Upper lobe of left lung (tissue), 6 donors: ENCODE data around the gene ZC3H18. TPM values are rescaled to one million over a fixed set of nuclear protein-coding genes. Genes with fewer than 3 reads are reported as not detected.
"Not testable (repeated sequence)": the region's sequence is repeated elsewhere in the genome, so short reads cannot be mapped to it uniquely, and the experiment has no call there.

Experiments
- ATAC-seq, 2 donors: fragments of 200-7000 bp; cut with Tn5 transposase; one replicate each; pipeline ENCODE4 v1.9.1; 2022; ENCODE audit warnings: mild to moderate bottlenecking in 2 of 2, moderate library complexity in 2 of 2; ENCODE audit not compliant: low FRiP score in 2 of 2
- DNase-seq, 2 donors: peaks; one replicate each; pipeline ENCODE4 v3.0.0-alpha.2; 2019 to 2020
- H3K27ac ChIP-seq, 4 donors: fragments of 200-600 bp; sonication (generic); one replicate each; pipeline ENCODE4 v1.5.1; 2016 to 2019
- H3K27me3 ChIP-seq, 4 donors: fragments of 200-600 bp; sonication (generic); one replicate each; pipeline ENCODE4 v1.5.1; 2017 to 2019
- H3K36me3 ChIP-seq, 4 donors: fragments of 200-600 bp; sonication (generic); one replicate each; pipeline ENCODE4 v1.5.1; 2016 to 2019
- H3K4me1 ChIP-seq, 4 donors: fragments of 200-600 bp; sonication (generic); one replicate each; pipeline ENCODE4 v1.5.1; 2018 to 2019
- H3K4me3 ChIP-seq, 4 donors: fragments of 200-600 bp; sonication (generic); one replicate each; pipeline ENCODE4 v1.5.1; 2017 to 2019; ENCODE audit warnings: mild to moderate bottlenecking in 2 of 4, moderate library complexity in 1 of 4
- H3K9me3 ChIP-seq, 4 donors: fragments of 200-600 bp; sonication (generic); one replicate each; pipeline ENCODE4 v1.5.1; 2018 to 2019
- CTCF ChIP-seq, 6 experiments: fragments of 450-650 bp in 4 of 6; fragments of 200-600 bp in 2 of 6; sonication (generic) in 2 of 6; IDR thresholded peaks; one replicate each; pipeline ENCODE4 v1.5.1; 2016 to 2019; ENCODE audit warnings: antibody characterized with exemption in 6 of 6
- EP300 ChIP-seq, 4 donors: sonication (generic); formaldehyde crosslinking; IDR thresholded peaks; one replicate each; pipeline ENCODE4 v1.5.1; 2017; ENCODE audit warnings: antibody characterized with exemption in 4 of 4, control low read depth in 2 of 4
- POLR2A ChIP-seq, 4 donors: fragments of 450-650 bp; IDR thresholded peaks; one replicate each; pipeline ENCODE4 v1.5.1; 2016 to 2017; ENCODE audit warnings: antibody characterized with exemption in 4 of 4, mild to moderate bottlenecking in 2 of 4
- POLR2AphosphoS5 ChIP-seq, 2 donors: sonication (generic); formaldehyde crosslinking; IDR thresholded peaks; one replicate each; pipeline ENCODE4 v1.5.1; 2017; ENCODE audit warnings: antibody characterized with exemption in 2 of 2
- WGBS, 2 donors: methylation state at CpG; one replicate each; pipeline ENCODE4 v1.1.5; 2017 to 2018; 5-methylcytosine and 5-hydroxymethylcytosine counted together
- total RNA-seq, 6 donors: library from RNA; depleted of rRNA in 4 of 6; stranded (reverse); fragments of >200 nt in 4 of 6; gene quantifications; one replicate each; pipeline versions ENCODE4 v1.1.0 to v1.2.1, GENCODE V29; 2016 to 2021
- donor health status: DM: no; HTN: no; CAD: no; lungs with moderate emphysema.
- donor health status: DM: no; HTN: yes; CAD: no; lungs with severe emphysema.

ZC3H18 gene
- total RNA-seq, 6 donors from 2014 or later = 22.0 to 74.4 (median 45.5) TPM

- DNase-seq (peak in 1 of 2 donors; percentile 89), ATAC-seq (peak in 1 of 2 donors; percentile 27)
- Histone ChIP-seq H3K9me3 (no peaks in the 10 kb centered on the region), H3K27me3 (no peaks in the 10 kb centered on the region), H3K36me3 (peaks cover 9 to 89% (median 53%) of the 10 kb centered on the region in 4 donors), H3K27ac (peak overlapping the region in 1 of 4 donors; percentile 60), H3K4me3 (no peak overlapping the region), H3K4me1 (peaks cover 17 to 36% (median 31%) of the 10 kb centered on the region in 4 donors)
- no peak for TF ChIP-seq POLR2A (IDR thresholded peaks at IDR 0.05)
- peak in 1 of 2 donors; percentile 9 for TF ChIP-seq POLR2AphosphoS5 (IDR thresholded peaks at IDR 0.05)
- no peak for TF ChIP-seq CTCF (IDR thresholded peaks at IDR 0.05)
- TF ChIP-seq EP300 (IDR thresholded peaks at IDR 0.05) = no peak
- WGBS, 2 donors = 55 to 85% methylated on average over 4 of the region's 7 CpGs
Measured at GRCh38 chr16:88602091-88602490, 31.9 kb downstream of the ZC3H18 start.

GRCh38 chr16:88605186-88606147 lies 35.3 kb downstream of the ZC3H18 start:
- Histone ChIP-seq H3K36me3 (peaks cover 8 to 85% (median 49%) of the 10 kb centered on the region in 4 donors), H3K27ac (no peak overlapping the region), H3K27me3 (no peaks in the 10 kb centered on the region), H3K4me1 (peaks cover 7 to 21% (median 11%) of the 10 kb centered on the region in 4 donors), H3K4me3 (no peak overlapping the region), H3K9me3 (no peaks in the 10 kb centered on the region)
- 80 to 88% methylated on average over 17 to 18 of the region's 20 CpGs for WGBS, 2 donors
- ATAC-seq (no peak), DNase-seq (no peak)
- TF ChIP-seq POLR2A (IDR thresholded peaks at IDR 0.05) (no peak), POLR2AphosphoS5 (IDR thresholded peaks at IDR 0.05) (no peak), CTCF (IDR thresholded peaks at IDR 0.05) (no peak), EP300 (IDR thresholded peaks at IDR 0.05) (no peak)

- no peak for TF ChIP-seq EP300 (IDR thresholded peaks at IDR 0.05)
- TF ChIP-seq POLR2A (IDR thresholded peaks at IDR 0.05) = no peak
- no peak for TF ChIP-seq POLR2AphosphoS5 (IDR thresholded peaks at IDR 0.05)
- no peak for TF ChIP-seq CTCF (IDR thresholded peaks at IDR 0.05)
- H3K9me3 ChIP-seq = no peaks in the 10 kb centered on the region
- DNase-seq (no peak), ATAC-seq (no peak)
- H3K4me1 ChIP-seq = peaks cover 3 to 13% (median 7%) of the 10 kb centered on the region in 4 donors
- H3K4me3 ChIP-seq = no peak overlapping the region
- H3K27ac ChIP-seq = no peak overlapping the region
- no peaks in the 10 kb centered on the region for H3K27me3 ChIP-seq
- peaks cover 8 to 85% (median 57%) of the 10 kb centered on the region in 4 donors for H3K36me3 ChIP-seq
- 84 to 91% methylated on average over 17 of the region's 17 CpGs for WGBS, 2 donors
Measured at GRCh38 chr16:88606148-88606757, 36.0 kb downstream of the ZC3H18 start.

GRCh38 chr16:88608076-88608475 lies 37.9 kb downstream of the ZC3H18 start:
- Histone ChIP-seq H3K9me3 (no peaks in the 10 kb centered on the region), H3K4me1 (no peaks in the 10 kb centered on the region), H3K4me3 (no peak overlapping the region), H3K27me3 (no peaks in the 10 kb centered on the region), H3K27ac (no peak overlapping the region), H3K36me3 (peaks cover 14 to 79% (median 64%) of the 10 kb centered on the region in 4 donors)
- DNase-seq = no peak
- no peak for TF ChIP-seq CTCF (IDR thresholded peaks at IDR 0.05)
- 80 to 82% methylated on average over 6 of the region's 6 CpGs for WGBS, 2 donors
- ATAC-seq = no peak

GRCh38 chr16:88609426-88609825 lies 39.2 kb downstream of the ZC3H18 start:
- H3K4me3 ChIP-seq, H3K27me3 ChIP-seq, ATAC-seq, H3K9me3 ChIP-seq, H3K27ac ChIP-seq, H3K4me1 ChIP-seq, DNase-seq: not testable (repeated sequence)
- WGBS, 2 donors = 98 to 99% methylated on average over 8 of the region's 8 CpGs
- peaks cover 14 to 86% (median 67%) of the 10 kb centered on the region in 4 donors for H3K36me3 ChIP-seq
